ENCODE data around the gene C3orf52.
A peak's percentile ranks its signal among the peaks of the same experiment; 100 is the strongest.

Gene C3orf52

DNA sequence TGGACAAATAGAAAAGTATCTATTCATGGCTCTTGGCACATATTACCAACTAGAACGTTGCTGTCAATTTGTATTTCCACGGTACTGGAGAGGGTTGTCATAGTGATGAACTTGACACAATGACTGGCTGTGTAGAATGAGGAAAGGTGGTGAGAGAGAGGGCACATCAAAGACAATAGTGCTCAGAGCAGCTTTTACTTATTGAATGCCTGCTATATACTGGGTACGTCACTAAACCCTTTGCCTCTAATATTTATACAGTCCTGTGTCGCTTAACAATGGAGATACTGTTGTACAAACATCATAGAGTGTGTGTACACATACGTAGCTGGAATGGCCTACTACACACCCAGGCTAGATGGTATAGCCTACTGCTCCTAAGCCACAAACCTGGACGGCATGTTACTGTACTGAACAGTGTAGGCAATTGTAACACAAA, 43.3 kb upstream of the C3orf52 start:
- Histone ChIP-seq H4K20me1 (ENCODE audit: insufficient read depth, low read length, poor library complexity, severe bottlenecking) (no peaks in the 10 kb centered on the region), H3K9ac (ENCODE audit: low read depth, low read length, poor library complexity, severe bottlenecking) (no peak overlapping the region)
- TF ChIP-seq EZH2phosphoT487 (IDR thresholded peaks at IDR 0.05; ENCODE audit: borderline replicate concordance) = no peak
- TF ChIP-seq, protein P1, sequence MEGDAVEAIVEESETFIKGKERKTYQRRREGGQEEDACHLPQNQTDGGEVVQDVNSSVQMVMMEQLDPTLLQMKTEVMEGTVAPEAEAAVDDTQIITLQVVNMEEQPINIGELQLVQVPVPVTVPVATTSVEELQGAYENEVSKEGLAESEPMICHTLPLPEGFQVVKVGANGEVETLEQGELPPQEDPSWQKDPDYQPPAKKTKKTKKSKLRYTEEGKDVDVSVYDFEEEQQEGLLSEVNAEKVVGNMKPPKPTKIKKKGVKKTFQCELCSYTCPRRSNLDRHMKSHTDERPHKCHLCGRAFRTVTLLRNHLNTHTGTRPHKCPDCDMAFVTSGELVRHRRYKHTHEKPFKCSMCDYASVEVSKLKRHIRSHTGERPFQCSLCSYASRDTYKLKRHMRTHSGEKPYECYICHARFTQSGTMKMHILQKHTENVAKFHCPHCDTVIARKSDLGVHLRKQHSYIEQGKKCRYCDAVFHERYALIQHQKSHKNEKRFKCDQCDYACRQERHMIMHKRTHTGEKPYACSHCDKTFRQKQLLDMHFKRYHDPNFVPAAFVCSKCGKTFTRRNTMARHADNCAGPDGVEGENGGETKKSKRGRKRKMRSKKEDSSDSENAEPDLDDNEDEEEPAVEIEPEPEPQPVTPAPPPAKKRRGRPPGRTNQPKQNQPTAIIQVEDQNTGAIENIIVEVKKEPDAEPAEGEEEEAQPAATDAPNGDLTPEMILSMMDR (conservative IDR thresholded peaks at IDR 0.05; ENCODE audit: low read length) = no peak

DNA sequence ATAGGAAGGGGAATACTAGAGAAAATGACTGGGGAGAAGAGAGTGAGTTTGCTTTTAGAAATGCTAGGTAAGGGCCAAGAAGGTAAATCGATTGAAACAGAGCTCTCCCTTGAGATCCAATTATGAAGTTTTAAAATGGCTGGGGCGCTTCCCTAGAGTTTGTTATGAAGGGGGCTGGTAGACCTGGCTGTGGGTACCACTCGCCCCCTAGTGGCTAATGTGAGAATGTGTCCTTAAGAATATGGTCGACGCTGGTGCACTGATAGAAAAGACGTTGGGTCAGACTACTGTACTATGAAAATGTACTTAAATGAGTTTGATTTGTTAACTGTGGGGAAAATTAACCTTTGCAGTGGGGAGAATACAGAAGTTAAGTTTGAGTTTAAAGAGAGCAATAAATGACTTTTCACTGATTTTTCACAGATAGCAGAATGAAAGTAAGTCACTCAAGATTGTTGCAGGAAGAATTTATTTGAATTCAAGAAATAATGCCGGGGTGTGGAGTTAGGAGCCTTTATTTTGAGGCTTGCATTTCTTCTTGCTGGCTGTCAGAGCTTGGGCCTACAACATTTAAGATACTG, 42.5 kb upstream of the C3orf52 start:
- H3K36me3 ChIP-seq (ENCODE audit: insufficient read depth, low read length) = no peaks in the 10 kb centered on the region
- peaks cover 5% of the 10 kb centered on the region for H3K4me1 ChIP-seq (ENCODE audit: insufficient read depth, low read length, poor library complexity, severe bottlenecking)
- TF ChIP-seq, protein P1 (conservative IDR thresholded peaks at IDR 0.05; ENCODE audit: low read length) = peak; percentile 96
- no peak for TF ChIP-seq EZH2phosphoT487 (IDR thresholded peaks at IDR 0.05; ENCODE audit: borderline replicate concordance)
- H4K20me1 ChIP-seq (ENCODE audit: insufficient read depth, low read length, poor library complexity, severe bottlenecking) = no peaks in the 10 kb centered on the region
- peak overlapping the region; percentile 67 for H3K4me2 ChIP-seq (ENCODE audit: low read depth, low read length, poor library complexity, severe bottlenecking)
- peak overlapping the region; percentile 55 for H3K4me3 ChIP-seq (ENCODE audit: low read length, poor library complexity, severe bottlenecking)
- H2AFZ ChIP-seq (ENCODE audit: low read length) = peak overlapping the region; percentile 84
- H3K9me2 ChIP-seq (replicated peaks; ENCODE audit: low read depth, low read length) = no peaks in the 10 kb centered on the region
- H3K27me3 ChIP-seq (ENCODE audit: insufficient read depth, low read length, poor library complexity, severe bottlenecking) = no peaks in the 10 kb centered on the region
- H3K9ac ChIP-seq (ENCODE audit: low read depth, low read length, poor library complexity, severe bottlenecking) = no peak overlapping the region
- H3K79me2 ChIP-seq (ENCODE audit: insufficient read depth, low read length) = no peaks in the 10 kb centered on the region
- H3F3A ChIP-seq (ENCODE audit: low read depth) = no peaks in the 10 kb centered on the region
- no peaks in the 10 kb centered on the region for H3K9me3 ChIP-seq (ENCODE audit: insufficient read depth, low read depth, low read length)

More for the DNA sequence above, 43.3 kb upstream of the C3orf52 start:
- H3K79me2 ChIP-seq (ENCODE audit: insufficient read depth, low read length) = no peaks in the 10 kb centered on the region
- no peaks in the 10 kb centered on the region for H3K27me3 ChIP-seq (ENCODE audit: insufficient read depth, low read length, poor library complexity, severe bottlenecking)
- no peaks in the 10 kb centered on the region for H3K9me2 ChIP-seq (replicated peaks; ENCODE audit: low read depth, low read length)
- no peaks in the 10 kb centered on the region for H3K9me3 ChIP-seq (ENCODE audit: insufficient read depth, low read depth, low read length)
- H3K4me1 ChIP-seq (ENCODE audit: insufficient read depth, low read length, poor library complexity, severe bottlenecking) = peaks cover 5% of the 10 kb centered on the region
- no peak overlapping the region for H3K4me2 ChIP-seq (ENCODE audit: low read depth, low read length, poor library complexity, severe bottlenecking)
- 0 out of 2 replicates have a peak overlapping the region, but pooled peaks have one; percentile 71 for H2AFZ ChIP-seq (ENCODE audit: low read length)
- no peaks in the 10 kb centered on the region for H3F3A ChIP-seq (ENCODE audit: low read depth)
- H3K4me3 ChIP-seq (ENCODE audit: low read length, poor library complexity, severe bottlenecking) = no peak overlapping the region
- no peaks in the 10 kb centered on the region for H3K36me3 ChIP-seq (ENCODE audit: insufficient read depth, low read length)

DNA sequence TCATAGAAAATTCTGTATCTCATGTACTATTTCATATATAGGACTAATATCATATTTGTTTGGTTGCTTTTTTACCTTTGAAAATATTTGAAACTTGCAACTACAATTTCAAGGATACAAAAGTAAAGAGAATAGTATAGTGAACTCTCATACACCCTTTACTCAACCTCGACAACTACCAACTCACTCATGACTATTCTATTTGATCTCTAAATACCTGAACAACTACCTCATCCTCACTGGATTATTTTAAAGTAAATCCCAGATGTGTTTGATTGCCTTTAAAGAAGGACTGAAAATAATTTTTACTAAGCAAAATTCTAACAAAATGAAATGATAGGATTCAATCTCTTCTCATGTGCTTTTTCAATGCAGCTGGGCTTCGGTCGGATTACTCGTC, 39.6 kb upstream of the C3orf52 start:
- Histone ChIP-seq H3K36me3 (ENCODE audit: insufficient read depth, low read length) (no peaks in the 10 kb centered on the region), H3K9ac (ENCODE audit: low read depth, low read length, poor library complexity, severe bottlenecking) (no peak overlapping the region), H3K4me3 (ENCODE audit: low read length, poor library complexity, severe bottlenecking) (no peak overlapping the region), H2AFZ (ENCODE audit: low read length) (no peak overlapping the region), H4K20me1 (ENCODE audit: insufficient read depth, low read length, poor library complexity, severe bottlenecking) (no peaks in the 10 kb centered on the region), H3K4me1 (ENCODE audit: insufficient read depth, low read length, poor library complexity, severe bottlenecking) (peaks cover 5% of the 10 kb centered on the region), H3K4me2 (ENCODE audit: low read depth, low read length, poor library complexity, severe bottlenecking) (no peak overlapping the region), H3K9me3 (ENCODE audit: insufficient read depth, low read depth, low read length) (no peaks in the 10 kb centered on the region), H3K27me3 (ENCODE audit: insufficient read depth, low read length, poor library complexity, severe bottlenecking) (no peaks in the 10 kb centered on the region), H3F3A (ENCODE audit: low read depth) (no peaks in the 10 kb centered on the region), H3K79me2 (ENCODE audit: insufficient read depth, low read length) (no peaks in the 10 kb centered on the region), H3K9me2 (replicated peaks; ENCODE audit: low read depth, low read length) (no peaks in the 10 kb centered on the region)
- TF ChIP-seq, protein P1 (conservative IDR thresholded peaks at IDR 0.05; ENCODE audit: low read length) = no peak
- TF ChIP-seq EZH2phosphoT487 (IDR thresholded peaks at IDR 0.05; ENCODE audit: borderline replicate concordance) = no peak
